Sigmoid colon (tissue), 3 donors: Measurements from ENCODE around the gene NPNT.

Experiments
- CTCF ChIP-seq, 4 experiments: fragments of 450-650 bp in 3 of 4; fragments of 200-600 bp in 1 of 4; IDR thresholded peaks; one replicate each; pipeline ENCODE4 v1.5.1; 2016 to 2019; ENCODE audit warnings: antibody characterized with exemption in 4 of 4, mild to moderate bottlenecking in 3 of 4, moderate library complexity in 2 of 4
- POLR2A ChIP-seq, 2 donors: fragments of 450-650 bp; IDR thresholded peaks; one replicate each; pipeline ENCODE4 v1.6.1; 2016; ENCODE audit warnings: antibody characterized with exemption in 2 of 2, mild to moderate bottlenecking in 2 of 2, moderate library complexity in 2 of 2

DNA sequence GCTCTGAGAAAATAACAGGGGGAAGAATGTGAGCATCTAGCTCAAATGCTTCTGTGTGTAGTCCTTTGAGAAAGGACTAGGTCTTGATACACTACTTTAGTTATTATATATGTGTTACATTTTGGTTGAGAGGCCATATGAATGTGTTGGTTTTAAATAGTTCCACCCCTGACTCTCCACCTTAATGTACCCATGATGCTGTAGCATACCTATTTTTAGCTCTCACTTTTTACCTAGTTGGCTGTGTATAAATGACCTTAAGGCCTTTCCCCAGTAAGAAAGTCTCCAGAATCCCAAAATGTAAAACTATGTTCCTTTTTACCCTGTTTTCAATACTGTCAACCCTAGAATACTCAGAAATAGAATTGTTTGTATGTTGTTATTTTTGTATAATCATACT, 20.0 kb upstream of the NPNT start:
- TF ChIP-seq CTCF (IDR thresholded peaks at IDR 0.05), result no peak
- TF ChIP-seq POLR2A (IDR thresholded peaks at IDR 0.05), result no peak
